GM23338 (cell line): ENCODE measurements around the gene ENTR1.

Source experiments
- CTCF ChIP-seq, 2 experiments: fragments of 200-600 bp in 1 of 2; sonication (generic) in 1 of 2; conservative IDR thresholded peaks; 2 replicates each; pipeline versions ENCODE4 v1.5.1 to v1.6.1; 2016 to 2017; ENCODE audit warnings: antibody characterized with exemption in 2 of 2, low read depth in 2 of 2, mild to moderate bottlenecking in 2 of 2, moderate library complexity in 1 of 2
- EZH2 ChIP-seq: fragments of 200-600 bp; sonication (generic); IDR thresholded peaks from one replicate; pipeline ENCODE4 v1.8.0; 2017; ENCODE audit warnings: antibody characterized with exemption, mild to moderate bottlenecking, low read depth; ENCODE audit not compliant: unreplicated experiment
- EZH2phosphoT487 ChIP-seq: fragments of 200-600 bp; sonication (generic); IDR thresholded peaks from one replicate; pipeline ENCODE4 v1.8.1; 2018; ENCODE audit warnings: antibody characterized with exemption; ENCODE audit not compliant: unreplicated experiment
- JUNB ChIP-seq: IDR thresholded peaks from one replicate; pipeline ENCODE4 v1.6.1; 2016; ENCODE audit warnings: antibody characterized with exemption; ENCODE audit not compliant: unreplicated experiment
- NANOG ChIP-seq: IDR thresholded peaks from 2 replicates; pipeline ENCODE4 v1.6.1; 2016; ENCODE audit warnings: antibody characterized with exemption, borderline replicate concordance
- POLR2AphosphoS5 ChIP-seq: IDR thresholded peaks from 2 replicates; pipeline ENCODE4 v1.6.1; 2016; ENCODE audit warnings: antibody characterized with exemption, low read depth
- REST ChIP-seq: IDR thresholded peaks from one replicate; pipeline ENCODE4 v1.6.1; 2018; ENCODE audit warnings: antibody characterized with exemption; ENCODE audit not compliant: unreplicated experiment
- STAT1 ChIP-seq: IDR thresholded peaks from one replicate; pipeline ENCODE4 v1.6.1; 2016; ENCODE audit warnings: antibody characterized with exemption; ENCODE audit not compliant: unreplicated experiment
- ZNF331 ChIP-seq: fragments of 250-450 bp; sonication (Bioruptor Pico); IDR thresholded peaks from 2 replicates; pipeline ENCODE4 v1.5.0; 2020; ENCODE audit warnings: low read depth, mild to moderate bottlenecking, moderate library complexity

- no peak for TF ChIP-seq CTCF (conservative IDR thresholded peaks at IDR 0.05; ENCODE audit: low read depth in 2 of 2)
- TF ChIP-seq POLR2AphosphoS5: no peak
- TF ChIP-seq ZNF331: no peak
- no peak for TF ChIP-seq EZH2
- TF ChIP-seq NANOG: no peak
- no peak for TF ChIP-seq EZH2phosphoT487
- TF ChIP-seq STAT1: no peak
- no peak for TF ChIP-seq REST
- TF ChIP-seq JUNB: no peak
Measured at GRCh38 chr9:136456258-136456657, 45.8 kb upstream of the ENTR1 start.
